GM19023 (cell line): ENCODE measurements around the gene HSD11B2.

Source experiments
- ATAC-seq: cut with Tn5 transposase; IDR thresholded peaks from one replicate; pipeline ENCODE4 v1.9.1; 2021; ENCODE audit warnings: mild to moderate bottlenecking, moderate library complexity; ENCODE audit not compliant: unreplicated experiment

The HSD11B2 gene

DNA sequence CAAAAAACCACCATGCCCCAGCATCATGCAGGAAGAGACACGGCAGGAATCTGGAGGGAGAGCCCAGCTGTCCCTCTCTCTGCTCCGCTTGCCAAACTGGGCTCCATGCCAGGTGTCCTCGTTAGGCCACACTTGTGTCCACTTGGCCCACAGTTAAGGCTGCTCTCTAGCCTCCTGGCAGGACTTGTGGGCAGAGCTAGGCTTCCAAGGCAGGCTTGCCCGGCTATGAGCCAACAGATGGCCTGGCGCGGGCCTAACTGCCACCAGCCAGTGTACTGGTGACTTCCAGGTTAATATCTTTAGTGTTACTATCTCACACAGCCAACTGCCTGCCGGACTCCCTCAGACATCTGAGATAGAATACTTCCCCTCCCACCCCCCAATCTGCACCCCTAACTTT is 39.4 kb downstream of the HSD11B2 start:
- ATAC-seq, result no peak

DNA sequence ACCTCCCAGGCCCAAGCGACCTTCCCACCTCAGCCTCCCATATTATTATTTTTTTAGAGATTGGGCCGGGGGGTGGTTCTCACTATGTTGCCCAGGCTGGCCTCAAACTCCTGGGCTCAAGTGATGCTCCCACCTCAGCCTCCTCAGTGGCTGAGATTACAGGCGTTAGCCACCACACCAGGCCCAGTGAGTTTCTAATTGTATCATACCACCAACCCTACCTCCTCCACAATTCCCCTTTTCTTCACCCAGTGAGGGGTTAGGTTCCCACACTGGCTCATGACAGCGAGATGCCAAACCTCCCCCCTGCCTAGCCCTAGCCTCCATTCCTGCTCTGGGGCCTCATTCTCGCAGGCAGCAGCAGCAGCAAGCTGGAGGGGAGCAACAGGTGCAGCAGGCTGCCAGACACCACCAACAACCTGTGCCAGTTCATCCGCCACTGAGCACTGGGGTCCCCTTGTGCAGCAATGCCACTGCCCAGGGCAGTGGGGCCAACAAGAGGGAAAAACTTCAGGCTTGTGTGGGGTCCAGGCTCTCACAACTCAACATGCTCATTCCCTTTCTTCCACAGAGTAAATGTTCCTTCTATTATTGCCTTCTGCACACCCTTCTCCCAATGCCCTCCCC is 41.0 kb downstream of the HSD11B2 start:
- ATAC-seq, result no peak

DNA sequence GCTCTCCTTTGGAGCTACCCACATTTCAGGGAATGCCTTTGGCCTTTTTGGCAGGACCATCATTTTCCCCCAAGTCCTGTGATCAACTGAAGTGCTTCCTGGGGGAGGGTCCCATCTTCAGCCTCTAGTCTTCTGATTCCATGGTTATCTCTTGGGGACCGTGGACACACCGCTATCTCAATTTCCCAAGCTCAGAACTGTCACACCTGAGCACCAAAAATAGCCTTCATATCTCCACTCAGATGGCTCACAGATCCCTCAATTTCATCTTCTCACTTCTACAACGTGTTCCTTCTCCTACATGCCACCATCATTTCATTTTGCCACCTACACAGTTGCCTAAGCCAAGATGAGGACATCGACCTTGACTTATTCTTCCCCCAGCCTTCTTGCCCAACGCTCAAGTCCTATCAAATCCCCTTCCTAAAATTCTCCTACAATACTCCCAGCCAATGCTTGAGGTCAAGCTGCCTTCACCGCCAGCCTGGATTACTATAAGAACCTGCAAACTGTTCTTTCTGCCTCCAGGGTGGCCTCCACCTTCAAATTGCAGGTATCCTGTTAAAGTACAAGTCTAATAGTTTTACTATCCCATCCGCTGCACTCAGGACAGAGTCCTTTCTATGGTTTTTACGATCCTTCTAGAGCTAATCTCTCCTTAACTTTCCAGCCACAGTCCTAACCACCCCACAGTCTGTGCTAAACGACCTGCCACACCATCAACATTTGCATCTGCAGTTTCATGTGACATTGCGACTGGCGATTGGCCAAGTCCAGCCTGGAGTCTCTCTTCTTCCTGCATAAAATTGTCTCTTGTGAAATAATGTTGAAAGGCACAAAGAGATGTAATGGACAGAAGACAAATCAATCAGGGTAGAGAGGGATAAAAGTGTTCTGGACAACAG is 43.9 kb downstream of the HSD11B2 start:
- no peak for ATAC-seq

DNA sequence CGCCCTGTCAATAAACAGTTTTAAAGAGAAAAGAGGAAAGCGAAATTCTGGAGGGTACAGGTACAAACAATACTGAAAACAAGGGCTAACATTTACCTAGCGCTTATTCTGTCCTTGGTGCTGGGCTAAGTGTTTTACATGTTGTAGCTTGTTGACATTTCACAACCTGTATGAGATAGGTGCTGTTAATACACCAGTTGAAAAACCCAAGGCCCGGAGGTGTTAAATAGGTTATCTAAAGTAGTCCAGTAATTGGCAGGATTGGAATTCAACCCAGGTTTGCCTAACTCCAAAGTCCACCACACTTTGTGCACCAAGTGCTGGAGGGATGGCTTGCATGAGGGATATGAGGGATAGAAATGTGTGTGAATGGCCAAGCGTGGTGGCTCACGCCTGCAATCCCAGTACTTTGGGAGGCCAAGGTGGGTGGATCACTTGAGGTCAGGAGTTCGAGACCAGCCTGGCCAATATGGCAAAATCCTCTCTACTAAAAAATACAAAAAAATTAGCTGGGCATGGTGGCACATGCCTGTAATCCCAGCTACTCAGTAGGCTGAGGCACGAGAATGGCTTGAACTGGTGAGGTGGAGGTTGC is 47.1 kb downstream of the HSD11B2 start:
- ATAC-seq, result no peak

DNA sequence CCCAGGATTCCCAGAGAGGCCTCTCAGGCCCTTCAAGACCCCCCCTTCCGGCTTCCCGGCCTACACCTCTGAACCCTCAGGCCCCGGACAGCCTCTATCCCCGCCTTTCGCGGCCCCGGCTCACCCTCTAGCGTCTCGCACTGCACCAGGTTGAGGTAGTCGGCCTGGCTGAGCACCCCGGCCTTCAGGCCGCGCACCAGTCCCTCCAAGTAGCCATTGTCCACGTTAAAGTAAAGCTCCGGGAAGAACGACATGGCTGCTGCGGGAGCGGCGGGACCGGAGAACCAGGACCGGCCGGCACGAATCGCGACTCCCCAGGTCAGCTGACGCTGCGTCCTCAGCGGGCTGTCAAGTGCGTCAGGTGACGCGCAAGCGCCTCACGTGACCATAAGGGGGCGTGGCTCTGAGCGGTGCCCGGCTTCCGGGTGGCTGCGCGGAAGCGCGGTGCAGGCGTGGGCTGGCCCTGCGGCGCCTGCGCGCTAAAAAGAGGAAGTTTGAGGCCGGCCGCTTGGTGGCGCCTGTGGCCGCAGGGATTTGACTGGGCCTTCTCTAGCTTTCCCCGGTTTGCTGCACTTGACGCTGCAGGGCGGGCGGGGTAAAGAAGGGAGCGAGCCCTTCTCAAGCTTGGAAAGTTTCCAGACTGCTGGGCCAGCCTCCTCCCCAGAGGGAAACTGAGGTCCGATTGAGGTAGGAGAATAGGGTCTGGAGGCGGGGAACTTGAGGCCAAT is 50.1 kb downstream of the HSD11B2 start, which contains the start of gene ATP6V0D1:
Gene ATP6V0D1 (minus strand): TSS at position 325 of the 728 bp plus-strand sequence. CDS start 71 bp downstream, at position 254.
- peak; percentile 90 for ATAC-seq

DNA sequence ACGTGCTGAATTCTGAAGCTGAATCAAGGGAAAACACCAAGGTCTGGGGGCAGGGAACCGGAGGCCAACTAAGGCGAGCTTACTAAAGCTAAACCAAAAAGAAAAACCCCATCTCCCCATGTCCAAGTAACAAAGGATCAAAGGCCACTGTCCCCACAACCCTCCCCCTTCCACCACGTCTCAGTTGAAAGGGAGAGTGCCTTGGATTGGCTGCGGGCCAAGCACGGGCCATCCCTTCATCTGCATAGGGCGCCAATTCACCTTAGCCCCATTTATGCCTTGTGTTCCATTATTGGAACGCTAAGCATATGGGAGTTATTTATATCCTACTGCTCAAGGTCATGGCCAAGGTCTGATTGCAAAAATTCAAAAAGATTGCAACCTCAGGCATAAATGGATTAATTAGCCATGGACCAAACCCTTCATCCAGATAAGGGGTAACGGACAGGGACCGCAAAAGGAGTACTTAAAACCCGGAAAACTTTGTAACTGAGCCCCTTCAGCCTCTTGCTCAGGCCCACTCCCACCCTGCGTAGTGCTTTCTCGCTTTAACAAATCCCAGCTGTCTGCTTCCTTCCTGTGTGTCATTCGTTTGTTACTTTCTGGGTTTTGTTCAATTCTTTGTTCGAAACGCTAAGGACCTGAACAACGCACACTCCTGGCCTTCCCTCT is 50.8 kb downstream of the HSD11B2 start:
- peak; percentile 9 for ATAC-seq

DNA sequence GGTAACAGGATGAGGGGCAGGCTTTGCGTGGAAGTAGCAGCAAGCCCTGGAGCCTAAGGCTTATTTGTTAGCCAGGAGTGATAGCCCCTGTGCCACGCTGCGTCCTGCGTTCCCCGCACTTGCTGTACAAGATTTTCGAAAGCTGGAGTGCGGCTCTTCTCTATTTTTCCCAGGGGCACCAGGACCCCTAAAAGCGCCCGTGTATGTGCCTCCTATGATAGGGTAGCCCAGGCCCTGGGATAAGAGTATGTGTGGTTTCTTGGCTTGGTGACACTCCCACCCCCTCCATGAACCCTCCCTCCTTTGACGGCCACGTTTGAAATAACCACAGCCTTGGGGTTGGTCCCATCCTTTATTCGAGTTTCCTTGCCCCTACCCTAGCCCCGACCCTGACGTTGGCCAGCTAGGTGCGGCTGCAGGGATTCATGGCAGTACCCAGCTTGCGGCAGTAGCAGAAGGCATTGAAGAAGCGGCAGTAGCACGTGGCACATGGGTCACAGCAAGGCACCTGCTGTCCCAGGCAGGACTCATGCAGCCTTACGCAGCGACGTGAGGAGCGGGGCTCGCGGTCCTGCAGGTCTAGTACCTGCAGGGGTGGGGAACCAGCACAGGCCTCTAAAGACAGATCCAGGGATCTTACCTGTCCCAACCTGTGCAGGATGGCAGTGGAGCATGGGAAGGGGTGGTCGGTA is 51.5 kb downstream of the HSD11B2 start:
- ATAC-seq, result no peak

DNA sequence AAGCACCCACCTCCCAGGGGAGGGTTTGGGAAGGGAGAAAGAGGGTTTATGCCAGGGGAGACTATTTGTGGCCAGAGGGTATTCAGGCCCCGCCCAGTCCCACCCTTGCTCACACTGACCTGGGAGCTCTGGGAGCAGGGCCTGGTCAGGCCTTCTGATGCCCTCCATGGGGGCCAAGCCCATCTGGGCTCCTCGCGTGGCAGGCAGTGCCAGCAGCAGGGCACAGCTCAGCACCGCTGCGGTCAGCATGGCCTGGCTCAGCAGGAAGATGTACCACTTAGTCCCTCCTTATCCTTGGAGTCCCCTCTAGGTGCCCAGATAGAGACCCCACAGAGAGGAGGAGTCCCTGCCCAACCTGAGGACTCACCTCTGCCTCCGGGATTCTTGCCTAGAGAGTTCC is 52.2 kb downstream of the HSD11B2 start, which contains the start of gene AGRP:
Gene AGRP (minus strand): TSS at position 398 of the 400 bp plus-strand sequence. CDS start 149 bp downstream, at position 249.
- ATAC-seq, result no peak

DNA sequence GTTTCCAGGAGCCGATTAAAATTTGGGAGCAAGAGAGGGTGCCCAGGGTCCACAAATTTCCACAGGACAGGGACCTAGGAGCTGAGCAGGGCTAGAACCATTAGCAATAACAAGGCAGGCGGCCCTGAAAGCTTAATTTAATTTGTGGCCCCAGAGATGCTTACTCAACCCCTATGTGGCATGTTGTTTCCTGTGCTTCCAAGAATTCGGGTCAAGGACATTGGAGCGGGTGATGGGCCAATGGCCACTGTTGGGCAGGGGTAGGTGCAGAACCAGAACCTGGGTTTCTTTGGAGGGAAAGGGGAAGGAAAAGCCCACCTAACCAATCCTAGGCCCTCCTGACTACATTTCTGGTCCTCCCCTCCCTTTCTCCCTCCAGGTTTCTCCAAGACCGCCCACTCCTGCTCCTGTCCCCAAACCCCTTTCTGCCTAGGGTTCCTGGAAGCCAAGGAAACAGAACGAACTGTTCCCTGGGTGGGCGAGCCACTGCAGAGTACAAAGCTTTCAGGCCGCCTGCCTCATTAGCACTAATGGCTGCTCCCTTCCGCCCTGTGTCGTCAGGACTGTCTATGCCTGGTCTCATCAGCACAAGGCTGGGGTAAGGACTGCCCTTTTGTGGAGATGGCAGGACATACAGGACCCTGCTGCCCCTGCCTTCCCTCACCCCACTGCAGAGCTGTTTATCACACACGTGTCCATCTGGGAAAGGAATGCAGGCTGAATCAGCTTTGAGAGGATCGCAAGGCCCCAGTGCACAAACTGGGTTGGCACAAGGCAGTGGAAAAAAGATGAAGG is 53.0 kb downstream of the HSD11B2 start:
- ATAC-seq, result no peak

DNA sequence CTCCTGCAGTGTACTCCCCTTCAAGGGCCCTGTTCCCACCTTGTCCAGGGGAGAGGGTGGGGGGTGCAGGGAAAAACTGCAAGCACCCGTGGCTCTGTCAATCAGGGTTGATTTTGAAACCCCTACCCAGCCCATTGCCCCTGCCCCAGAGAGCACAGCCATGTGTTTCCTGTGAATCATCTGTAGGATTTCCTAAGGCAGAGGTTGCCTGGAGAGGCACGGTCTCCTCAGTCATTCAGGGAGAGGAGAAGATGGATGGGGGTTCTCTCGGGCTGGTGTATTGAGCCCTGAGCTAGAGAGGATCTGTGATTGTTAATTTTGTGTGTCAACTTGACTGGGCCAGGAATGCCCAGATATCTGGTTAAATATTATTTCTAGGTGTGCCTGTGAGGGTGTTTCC is 55.9 kb downstream of the HSD11B2 start:
- ATAC-seq, result no peak
